ENCODE measurements around the gene GTF2IRD1.

- TF ChIP-seq, protein P1, sequence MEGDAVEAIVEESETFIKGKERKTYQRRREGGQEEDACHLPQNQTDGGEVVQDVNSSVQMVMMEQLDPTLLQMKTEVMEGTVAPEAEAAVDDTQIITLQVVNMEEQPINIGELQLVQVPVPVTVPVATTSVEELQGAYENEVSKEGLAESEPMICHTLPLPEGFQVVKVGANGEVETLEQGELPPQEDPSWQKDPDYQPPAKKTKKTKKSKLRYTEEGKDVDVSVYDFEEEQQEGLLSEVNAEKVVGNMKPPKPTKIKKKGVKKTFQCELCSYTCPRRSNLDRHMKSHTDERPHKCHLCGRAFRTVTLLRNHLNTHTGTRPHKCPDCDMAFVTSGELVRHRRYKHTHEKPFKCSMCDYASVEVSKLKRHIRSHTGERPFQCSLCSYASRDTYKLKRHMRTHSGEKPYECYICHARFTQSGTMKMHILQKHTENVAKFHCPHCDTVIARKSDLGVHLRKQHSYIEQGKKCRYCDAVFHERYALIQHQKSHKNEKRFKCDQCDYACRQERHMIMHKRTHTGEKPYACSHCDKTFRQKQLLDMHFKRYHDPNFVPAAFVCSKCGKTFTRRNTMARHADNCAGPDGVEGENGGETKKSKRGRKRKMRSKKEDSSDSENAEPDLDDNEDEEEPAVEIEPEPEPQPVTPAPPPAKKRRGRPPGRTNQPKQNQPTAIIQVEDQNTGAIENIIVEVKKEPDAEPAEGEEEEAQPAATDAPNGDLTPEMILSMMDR (IDR thresholded peaks at IDR 0.05 in 4 of 5, conservative IDR thresholded peaks at IDR 0.05 in 1 of 5): no peak
- no peak for TF ChIP-seq POLR2A (IDR thresholded peaks at IDR 0.05)
Measured at GRCh38 chr7:74503061-74503460, 49.4 kb downstream of the GTF2IRD1 start.

Data from gastrocnemius medialis (tissue), 4 donors.